AG09319 (cell line): ENCODE measurements around the gene FUS.
"Not testable (repeated sequence)": the region's sequence is repeated elsewhere in the genome, so short reads cannot be mapped to it uniquely, and the experiment has no call there.

ENCODE experiments used
- DNase-seq: peaks from one replicate; pipeline ENCODE4 v3.0.0-alpha.2; 2010; ENCODE audit warnings: low read depth; ENCODE audit errors: extremely low read depth
- CTCF ChIP-seq: IDR thresholded peaks from 2 replicates; pipeline ENCODE4 v1.5.1; 2011; ENCODE audit warnings: low read depth, mild to moderate bottlenecking, inconsistent platforms, low read length, moderate library complexity

Gene FUS

GRCh38 chr16:31168848-31169247 is 11.1 kb upstream of the FUS start:
- no peak for TF ChIP-seq CTCF
- DNase-seq: no peak

- not testable (repeated sequence) for DNase-seq
Measured at GRCh38 chr16:31170048-31170447, 9.9 kb upstream of the FUS start.

GRCh38 chr16:31177136-31177535 is 2.8 kb upstream of the FUS start:
- TF ChIP-seq CTCF: no peak
- no peak for DNase-seq

GRCh38 chr16:31179219-31179746 is 656 bp upstream of the FUS start:
- no peak for TF ChIP-seq CTCF

GRCh38 chr16:31181102-31181830 is 1.3 kb downstream of the FUS start:
- DNase-seq: no peak
- TF ChIP-seq CTCF: no peak

More at GRCh38 chr16:31179219-31179746, 656 bp upstream of the FUS start:
- DNase-seq: no peak

- no peak for DNase-seq
- TF ChIP-seq CTCF: no peak
Measured at GRCh38 chr16:31182391-31182790, 2.5 kb downstream of the FUS start.

- no peak for TF ChIP-seq CTCF
- no peak for DNase-seq
Measured at GRCh38 chr16:31183432-31184428, 3.8 kb downstream of the FUS start.
